Stimulated activated CD8-positive, alpha-beta memory T cell treated with anti-CD3 and anti-CD28 coated beads, Interleukin-15, amount 100 ng/mL, for 1 hour (primary cell): ENCODE results near the gene FAM53B.
"Not testable (repeated sequence)": the region's sequence is repeated elsewhere in the genome, so short reads cannot be mapped to it uniquely, and the experiment has no call there.

ENCODE experiments used
- DNase-seq: peaks from one replicate; pipeline ENCODE4 v3.0.0-alpha.2; 2020; ENCODE audit warnings: low read depth

FAM53B gene

GRCh38 chr10:124610851-124611250 is 133.3 kb downstream of the FAM53B start:
- not testable (repeated sequence) for DNase-seq

GRCh38 chr10:124610186-124610585 is 134.0 kb downstream of the FAM53B start:
- not testable (repeated sequence) for DNase-seq

DNA sequence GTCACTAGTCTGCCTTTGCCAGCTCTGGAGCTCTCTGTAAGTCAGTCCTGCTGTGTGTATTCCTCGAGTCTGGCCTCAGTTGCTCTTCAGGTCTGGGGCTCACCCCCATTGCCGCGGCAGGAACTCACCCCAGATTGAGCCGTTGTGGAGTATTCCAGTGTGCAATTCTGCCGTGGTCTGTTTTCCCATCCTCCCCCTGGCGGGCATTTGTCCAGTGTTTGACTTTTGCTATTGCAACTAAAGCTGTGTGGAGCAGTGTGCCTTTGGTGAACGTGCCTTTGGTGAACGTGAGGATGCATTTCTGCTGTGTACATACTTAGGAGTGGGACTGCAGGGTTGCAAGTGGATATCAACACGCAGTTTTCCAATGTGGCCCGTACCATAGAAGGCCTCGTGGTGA is 134.5 kb downstream of the FAM53B start:
- DNase-seq = no peak

DNA sequence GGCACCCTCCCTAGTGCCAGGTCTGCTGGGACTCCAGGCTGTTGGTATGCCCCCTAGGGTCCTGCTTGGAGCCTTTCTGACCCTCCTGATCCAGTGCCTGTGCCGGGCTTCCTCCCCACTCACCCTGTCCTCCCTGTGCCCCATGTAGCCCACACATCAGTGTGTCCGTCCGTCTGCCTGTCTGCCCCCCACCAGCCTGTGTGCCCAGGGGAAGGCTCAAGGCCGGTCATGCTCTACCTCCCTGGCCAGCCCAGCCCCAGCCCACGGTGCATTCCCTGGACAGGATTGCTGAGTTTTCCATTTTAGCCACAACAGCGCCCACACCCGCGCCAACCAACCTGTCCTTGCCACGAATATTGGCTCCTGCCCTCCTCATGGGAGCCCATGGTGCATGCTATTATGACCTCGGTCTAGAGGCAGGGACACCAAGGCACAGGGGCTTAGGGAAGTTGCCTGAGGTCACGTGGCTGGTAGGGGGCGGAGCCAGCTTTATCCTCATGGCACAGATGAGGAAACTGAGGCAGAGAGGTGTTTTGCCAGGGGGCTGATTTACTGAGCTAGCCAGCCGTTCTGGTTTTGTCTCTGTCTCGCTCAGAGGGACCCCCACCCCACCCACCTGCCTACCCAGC is 136.0 kb downstream of the FAM53B start:
- DNase-seq = no peak

DNA sequence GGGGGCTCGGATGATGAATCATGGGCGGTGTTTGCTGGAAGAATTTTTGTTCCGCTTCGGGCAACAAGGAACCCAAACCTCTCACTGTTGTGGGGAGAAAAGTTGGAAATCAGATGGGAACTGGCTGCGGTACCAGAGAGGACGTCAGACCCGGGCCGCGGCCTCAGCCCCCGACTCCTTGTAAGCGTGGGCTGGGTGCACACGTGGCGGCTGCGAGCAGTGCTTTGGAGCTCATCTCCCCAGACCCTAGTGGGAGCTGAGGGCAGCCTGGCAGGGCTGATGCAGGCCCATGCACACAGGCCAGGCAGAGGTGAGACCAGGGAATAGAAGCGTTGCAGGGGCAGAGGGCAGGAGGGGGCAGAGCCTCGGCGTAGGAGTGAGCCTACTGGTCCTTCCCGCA is 136.5 kb downstream of the FAM53B start:
- no peak for DNase-seq

DNA sequence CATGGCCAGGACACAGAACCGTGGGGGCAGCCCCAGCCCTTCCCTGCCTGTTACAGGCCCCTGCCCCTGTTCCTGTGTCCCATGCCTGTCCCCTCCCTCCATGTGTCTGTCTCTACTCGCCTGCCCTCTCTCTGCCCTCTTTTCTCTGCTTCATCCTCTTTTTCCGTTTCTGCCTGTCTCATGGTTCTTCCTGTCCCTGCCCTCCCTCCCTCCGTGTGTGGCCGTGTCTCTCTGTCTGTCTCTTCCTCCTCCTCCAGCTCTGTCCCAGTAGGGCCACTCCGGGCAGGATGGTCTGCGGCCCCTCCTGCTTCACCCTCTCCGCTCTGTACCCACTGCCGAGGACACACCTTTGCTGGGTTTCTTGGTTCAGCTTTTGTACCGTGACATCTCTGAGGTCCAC is 137.4 kb downstream of the FAM53B start:
- DNase-seq = no peak

GRCh38 chr10:124605856-124606812 is 138.0 kb downstream of the FAM53B start:
- DNase-seq = no peak

DNA sequence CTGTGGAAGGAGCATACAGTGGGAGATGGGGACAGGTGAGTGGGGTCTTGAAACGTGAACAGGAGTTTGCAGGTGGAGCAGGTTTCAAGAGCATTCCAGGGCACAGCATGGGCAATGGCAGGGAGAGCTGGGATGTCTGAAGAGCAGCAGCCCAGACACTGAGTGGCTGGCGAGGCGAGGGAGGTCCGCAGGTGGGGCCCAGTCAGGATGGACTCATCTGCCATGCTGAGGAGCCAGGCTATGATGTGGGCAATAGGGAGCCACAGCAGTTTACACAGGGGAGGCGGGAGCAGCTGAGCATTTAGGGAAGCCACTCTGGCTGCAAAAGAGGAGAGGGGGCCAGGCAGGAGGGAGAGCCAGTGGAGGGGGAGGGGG is 138.7 kb downstream of the FAM53B start:
- no peak for DNase-seq

- DNase-seq = no peak
These were observed 139.2 kb downstream of the FAM53B start for GRCh38 chr10:124605001-124605370.

DNA sequence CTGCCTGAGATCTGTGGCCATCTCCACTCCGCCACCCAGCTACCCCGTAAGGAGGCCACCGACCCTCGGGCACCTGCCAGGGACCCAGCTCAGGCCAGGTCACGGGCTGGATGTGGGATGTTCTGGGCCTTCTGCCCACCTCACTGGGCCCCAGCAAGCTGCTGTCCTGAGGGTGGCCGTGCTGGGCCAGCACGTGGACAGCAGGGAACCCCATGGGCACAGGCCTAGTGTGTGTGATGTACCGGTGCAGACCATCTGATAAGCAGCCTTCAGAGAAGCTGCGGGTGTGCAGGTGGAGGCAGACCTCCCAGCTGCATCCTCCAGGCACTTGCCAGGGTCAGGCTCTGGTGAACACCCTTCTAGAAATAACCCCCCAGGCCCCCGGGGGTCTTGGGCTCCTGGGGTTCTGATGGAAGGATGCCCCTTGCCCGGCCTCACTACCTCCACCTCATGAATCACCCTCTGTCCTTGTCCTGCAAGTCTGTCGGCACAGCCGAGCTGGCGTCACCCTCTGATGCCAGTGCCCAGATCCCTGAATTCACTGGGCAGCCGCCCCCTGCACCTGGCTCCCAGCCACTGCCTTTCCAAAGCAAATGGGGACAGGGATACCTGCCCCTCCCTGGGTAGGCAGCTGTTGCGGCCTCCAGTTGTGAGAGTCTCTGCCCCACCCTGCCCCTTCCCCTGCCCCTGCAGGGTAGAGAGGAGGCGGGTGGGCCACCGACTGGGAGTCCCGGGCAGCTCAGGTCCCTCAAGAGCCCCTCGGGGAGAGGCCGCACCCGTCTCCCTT is 139.8 kb downstream of the FAM53B start:
- DNase-seq = no peak

- DNase-seq = no peak
These were observed 140.6 kb downstream of the FAM53B start for GRCh38 chr10:124603376-124604213.

DNA sequence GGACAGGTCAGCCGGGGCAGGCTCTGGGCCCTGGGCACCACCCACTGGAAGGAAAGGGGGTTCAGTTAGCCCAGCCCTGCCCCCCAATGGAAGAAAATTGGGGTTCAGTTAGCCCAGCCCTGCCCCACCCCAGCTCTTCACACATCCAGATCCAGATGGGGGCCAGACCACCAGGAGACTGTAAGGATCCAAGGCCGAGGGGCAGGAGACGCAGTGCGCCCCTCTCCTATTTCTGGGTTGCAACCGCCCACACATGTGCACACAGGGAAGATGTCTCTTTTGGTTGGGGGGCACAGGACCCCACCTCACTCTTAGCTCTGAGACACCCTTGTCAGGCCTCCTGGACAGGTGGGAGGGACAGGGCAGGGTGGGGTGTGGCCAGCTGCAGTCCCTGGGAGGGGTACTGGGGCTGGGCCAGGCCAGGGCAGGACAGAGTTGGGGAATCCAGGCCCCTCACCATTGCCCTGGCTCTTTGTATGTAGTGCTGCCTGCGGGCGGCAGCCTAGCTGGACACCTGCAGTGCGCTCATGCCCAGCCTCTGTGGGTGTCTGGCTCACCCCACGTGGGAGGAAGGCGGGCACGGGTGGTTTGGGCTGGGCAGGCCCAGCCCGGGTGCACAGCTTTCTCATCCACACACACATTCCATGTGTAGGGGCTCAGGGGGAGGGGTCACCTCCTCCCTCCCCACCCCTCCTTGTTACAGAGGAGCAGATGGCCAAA is 141.4 kb downstream of the FAM53B start:
- DNase-seq = no peak

DNA sequence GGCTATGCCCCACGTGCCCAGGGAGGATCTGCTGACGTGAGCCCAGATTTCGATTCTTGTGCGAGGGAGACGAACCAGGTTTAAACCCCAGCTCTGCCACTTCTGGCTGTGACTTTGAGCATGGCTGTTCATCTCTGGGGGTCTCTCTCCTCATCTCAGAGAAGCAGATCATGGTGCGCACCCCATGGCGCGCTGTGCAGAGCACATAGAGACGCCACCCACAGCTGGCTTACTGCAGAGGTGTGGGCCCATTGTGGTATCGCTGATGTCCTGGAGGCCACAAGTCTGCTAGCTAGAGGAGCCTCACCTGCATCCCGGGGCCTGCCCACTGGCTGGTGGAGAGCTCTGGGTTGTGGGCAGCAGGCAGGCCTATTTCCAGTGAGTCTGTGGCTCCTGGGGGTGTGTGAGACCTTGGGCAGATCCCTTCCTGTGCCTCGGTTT is 142.0 kb downstream of the FAM53B start:
- no peak for DNase-seq

DNA sequence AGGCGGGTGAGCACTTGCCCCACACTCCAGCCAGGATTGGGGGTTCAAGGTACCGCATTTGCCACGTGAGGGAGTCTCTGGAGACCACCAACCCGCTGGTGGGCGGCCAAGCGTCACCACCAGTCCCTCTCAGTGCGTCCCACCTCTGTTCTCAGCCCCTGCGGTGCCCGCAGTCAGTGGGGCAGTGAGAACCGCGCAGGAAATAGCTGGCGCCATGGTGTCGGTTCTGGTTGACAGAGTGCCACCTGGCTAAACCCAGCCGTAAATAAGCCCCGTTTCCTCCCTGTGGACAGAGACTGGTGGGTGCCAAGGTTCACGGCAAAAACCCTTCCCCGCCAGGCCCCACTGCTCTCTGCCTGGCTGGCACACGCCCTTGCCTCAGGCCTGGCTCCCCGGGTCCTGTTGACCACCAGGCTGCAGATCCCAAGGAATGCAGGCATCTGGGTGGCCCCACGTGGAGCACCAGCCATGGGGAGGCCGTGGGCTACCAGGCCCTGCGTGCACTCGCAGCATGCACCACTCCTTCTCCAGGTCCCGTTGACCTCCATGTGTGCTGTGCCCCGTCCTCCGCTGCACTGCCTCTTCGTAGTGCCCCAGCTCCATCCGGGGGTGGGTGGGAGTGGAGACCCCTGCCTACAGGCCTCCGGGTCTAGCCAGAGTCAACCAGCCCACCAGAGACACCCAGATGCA is 142.6 kb downstream of the FAM53B start:
- no peak for DNase-seq

GRCh38 chr10:124601016-124601415 is 143.2 kb downstream of the FAM53B start:
- no peak for DNase-seq

- no peak for DNase-seq
These were observed 143.9 kb downstream of the FAM53B start for GRCh38 chr10:124600051-124600880.

GRCh38 chr10:124599588-124600050 is 144.6 kb downstream of the FAM53B start:
- DNase-seq = no peak

DNA sequence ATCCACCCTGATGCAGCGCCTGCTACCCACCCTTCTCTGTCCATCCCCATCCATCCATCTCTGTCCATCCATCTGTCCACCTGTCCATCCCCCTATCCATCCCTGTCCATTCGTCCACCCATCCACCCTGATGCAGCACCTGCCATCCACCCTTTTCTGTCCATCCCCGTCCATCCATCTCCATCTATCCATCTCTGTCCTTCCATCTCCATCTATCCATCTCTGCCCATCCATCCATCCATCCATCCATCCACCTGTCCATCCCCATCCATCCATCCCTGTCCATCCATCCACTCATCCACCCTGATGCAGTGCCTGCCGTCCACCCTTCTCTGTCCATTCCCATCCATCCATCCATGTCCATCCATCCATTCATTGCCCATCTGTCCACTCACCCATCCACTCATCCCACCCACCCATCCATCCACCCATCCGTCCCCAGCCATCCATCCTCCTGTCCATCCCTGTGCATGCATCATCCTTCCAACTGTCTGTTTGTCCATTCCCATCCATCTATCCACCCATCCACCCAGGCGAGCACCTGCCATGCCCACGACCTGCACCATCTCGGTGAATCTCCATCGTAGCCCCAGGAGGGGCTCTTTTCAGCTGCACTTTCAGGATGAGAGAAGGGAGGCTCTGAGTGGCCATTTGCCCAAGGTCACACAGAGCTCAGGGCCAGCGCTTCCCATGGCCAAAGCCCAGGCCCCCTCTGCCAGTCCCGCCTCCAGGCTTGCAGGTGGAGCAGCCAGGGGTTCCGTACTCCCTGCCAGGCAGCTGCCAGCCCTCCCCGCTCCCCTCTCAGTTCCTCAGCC is 145.2 kb downstream of the FAM53B start:
- no peak for DNase-seq

- DNase-seq = no peak
These were observed 146.0 kb downstream of the FAM53B start for GRCh38 chr10:124598196-124598595.
